Measurements from ENCODE around the gene ASIC5. TPM values are rescaled to one million over a fixed set of nuclear protein-coding genes. Genes with fewer than 3 reads are reported as not detected.
"Not testable (repeated sequence)": the region's sequence is repeated elsewhere in the genome, so short reads cannot be mapped to it uniquely, and the experiment has no call there.

ASIC5 gene
- total RNA-seq, 1 experiment from 2014 or later = not detected

DNA sequence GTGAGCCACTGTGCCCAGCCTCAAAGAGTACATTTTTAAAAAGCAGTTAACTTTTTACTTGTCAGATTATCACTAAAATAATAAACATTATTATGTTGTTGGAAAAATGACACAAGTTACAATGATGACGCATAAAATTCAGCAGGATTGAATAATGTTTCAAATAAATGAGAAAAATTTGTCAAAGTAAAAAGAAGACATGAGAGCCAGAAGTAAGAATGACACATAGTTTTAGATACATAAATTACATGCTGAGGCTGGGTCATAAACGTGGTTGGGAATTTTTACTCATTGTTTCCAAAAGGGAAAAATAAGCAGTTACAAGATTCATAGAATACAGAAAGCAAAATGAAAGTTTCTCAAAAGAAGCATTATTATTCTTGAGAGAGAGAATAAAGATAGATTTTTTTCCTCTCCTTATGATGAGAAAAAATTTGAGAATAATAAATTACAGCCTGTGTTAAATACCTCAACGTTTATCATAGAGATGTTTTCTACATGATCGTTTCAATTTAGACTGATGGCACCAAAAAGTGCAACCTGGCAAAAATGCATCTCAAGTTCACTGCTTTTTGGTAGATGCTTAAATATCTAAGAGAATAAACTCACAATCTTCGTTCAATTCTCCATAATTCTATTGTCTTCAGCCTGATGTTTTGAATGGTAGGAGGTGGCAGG, 66.8 kb downstream of the ASIC5 start:
- Histone ChIP-seq H3K27me3 (ENCODE audit: insufficient read depth, low read length) (no peaks in the 10 kb centered on the region), H4K5ac (ENCODE audit: insufficient read length, low read depth, low read length) (no peak overlapping the region), H2BK20ac (ENCODE audit: low read depth, low read length, poor library complexity, severe bottlenecking) (no peak overlapping the region), H3K23me2 (ENCODE audit: insufficient read length, low read depth, low read length, poor library complexity, severe bottlenecking) (no peaks in the 10 kb centered on the region), H4K20me1 (ENCODE audit: control insufficient read depth, insufficient read depth, insufficient read length) (no peaks in the 10 kb centered on the region), H3K14ac (ENCODE audit: insufficient read depth, low read length) (no peak overlapping the region), H2BK12ac (ENCODE audit: insufficient read length, low read depth, low read length) (no peak overlapping the region), H2AK5ac (ENCODE audit: insufficient read length, low read length) (no peak overlapping the region), H3K56ac (ENCODE audit: insufficient read length, low read depth, low read length) (no peak overlapping the region), H3K9ac (ENCODE audit: extremely low read depth, insufficient read length, low read length) (no peak overlapping the region), H3K9me3 (ENCODE audit: control insufficient read depth, low read depth, low read length) (no peaks in the 10 kb centered on the region), H3K4me2 (ENCODE audit: insufficient read depth, insufficient read length, low read length) (no peak overlapping the region), H3K27ac (ENCODE audit: insufficient read length, low read depth, low read length) (no peak overlapping the region), H3T11ph (ENCODE audit: low read length) (no peak overlapping the region), H4K8ac (replicated peaks; ENCODE audit: insufficient read length, low read depth, low read length) (no peak overlapping the region), H3K4ac (ENCODE audit: low read depth, low read length) (no peak overlapping the region), H3K79me2 (ENCODE audit: insufficient read depth, low read length) (no peaks in the 10 kb centered on the region), H3K23ac (ENCODE audit: insufficient read length, low read depth, low read length) (no peak overlapping the region), H3K18ac (ENCODE audit: insufficient read length, low read depth, low read length) (no peak overlapping the region), H2BK120ac (ENCODE audit: low read depth, low read length, poor library complexity, severe bottlenecking) (no peak overlapping the region), H2BK15ac (ENCODE audit: low read depth, low read length) (no peak overlapping the region), H3K79me1 (ENCODE audit: insufficient read depth, low read depth, low read length, poor library complexity, severe bottlenecking) (no peaks in the 10 kb centered on the region), H3K4me1 (ENCODE audit: insufficient read depth, low read length) (no peaks in the 10 kb centered on the region), H2AFZ (ENCODE audit: low read length) (no peak overlapping the region), H2BK5ac (ENCODE audit: insufficient read length, low read length) (no peak overlapping the region), H4K91ac (ENCODE audit: insufficient read length, low read depth, low read length) (no peak overlapping the region)
- no peaks in the 10 kb centered on the region for H3K36me3 Mint-ChIP-seq (ENCODE audit: insufficient read depth in 1 of 3, low read depth in 3 of 3)
- no CpG with 5 or more reads among the region's 5 CpGs for WGBS (ENCODE audit: extremely low coverage, insufficient read length, low lambda C conversion rate)
- H3K4me3 Mint-ChIP-seq = no peak overlapping the region
- H3K27me3 Mint-ChIP-seq (ENCODE audit: low read depth) = no peaks in the 10 kb centered on the region
- H3K27ac Mint-ChIP-seq = no peak overlapping the region
- no peak for DNase-seq
- no peaks in the 10 kb centered on the region for H3K9me3 Mint-ChIP-seq
- TF ChIP-seq, protein P1, sequence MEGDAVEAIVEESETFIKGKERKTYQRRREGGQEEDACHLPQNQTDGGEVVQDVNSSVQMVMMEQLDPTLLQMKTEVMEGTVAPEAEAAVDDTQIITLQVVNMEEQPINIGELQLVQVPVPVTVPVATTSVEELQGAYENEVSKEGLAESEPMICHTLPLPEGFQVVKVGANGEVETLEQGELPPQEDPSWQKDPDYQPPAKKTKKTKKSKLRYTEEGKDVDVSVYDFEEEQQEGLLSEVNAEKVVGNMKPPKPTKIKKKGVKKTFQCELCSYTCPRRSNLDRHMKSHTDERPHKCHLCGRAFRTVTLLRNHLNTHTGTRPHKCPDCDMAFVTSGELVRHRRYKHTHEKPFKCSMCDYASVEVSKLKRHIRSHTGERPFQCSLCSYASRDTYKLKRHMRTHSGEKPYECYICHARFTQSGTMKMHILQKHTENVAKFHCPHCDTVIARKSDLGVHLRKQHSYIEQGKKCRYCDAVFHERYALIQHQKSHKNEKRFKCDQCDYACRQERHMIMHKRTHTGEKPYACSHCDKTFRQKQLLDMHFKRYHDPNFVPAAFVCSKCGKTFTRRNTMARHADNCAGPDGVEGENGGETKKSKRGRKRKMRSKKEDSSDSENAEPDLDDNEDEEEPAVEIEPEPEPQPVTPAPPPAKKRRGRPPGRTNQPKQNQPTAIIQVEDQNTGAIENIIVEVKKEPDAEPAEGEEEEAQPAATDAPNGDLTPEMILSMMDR (conservative IDR thresholded peaks at IDR 0.05) = no peak
- H3K4me1 Mint-ChIP-seq = peaks cover 0 to 4% of the 10 kb centered on the region in 2 experiments; a peak in 2 of 4 replicates

DNA sequence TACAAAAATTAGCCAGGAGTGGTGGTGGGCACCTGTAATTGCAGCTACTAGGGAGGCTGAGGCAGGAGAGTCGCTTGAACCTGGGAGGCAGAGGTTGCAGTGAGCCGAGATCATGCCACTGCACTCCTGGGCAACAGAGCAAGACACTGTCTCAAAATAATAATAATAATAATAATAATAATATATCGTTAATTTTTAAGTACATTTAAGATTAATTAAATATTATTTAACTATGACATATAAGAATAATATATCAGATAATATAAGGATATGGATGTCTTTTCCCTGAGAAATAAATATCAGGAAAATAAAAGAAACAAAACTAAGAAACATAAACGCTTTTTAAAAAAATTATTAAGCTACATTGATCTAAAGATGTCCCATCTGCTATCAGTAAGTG, 68.5 kb downstream of the ASIC5 start:
- no CpG with 5 or more reads among the region's 4 CpGs for WGBS (ENCODE audit: extremely low coverage, insufficient read length, low lambda C conversion rate)
- not testable (repeated sequence) for H4K5ac ChIP-seq (ENCODE audit: insufficient read length, low read depth, low read length); H4K20me1 ChIP-seq (ENCODE audit: control insufficient read depth, insufficient read depth, insufficient read length); H3K9me3 ChIP-seq (ENCODE audit: control insufficient read depth, low read depth, low read length); H4K8ac ChIP-seq (replicated peaks; ENCODE audit: insufficient read length, low read depth, low read length); H3K23ac ChIP-seq (ENCODE audit: insufficient read length, low read depth, low read length); H3K4me1 Mint-ChIP-seq; H3K27me3 Mint-ChIP-seq (ENCODE audit: low read depth); H3K4me3 Mint-ChIP-seq; H3K79me2 ChIP-seq (ENCODE audit: insufficient read depth, low read length); H3K14ac ChIP-seq (ENCODE audit: insufficient read depth, low read length); H3K9me3 Mint-ChIP-seq; H3K4me2 ChIP-seq (ENCODE audit: insufficient read depth, insufficient read length, low read length); H2BK5ac ChIP-seq (ENCODE audit: insufficient read length, low read length); H2AFZ ChIP-seq (ENCODE audit: low read length); H2BK15ac ChIP-seq (ENCODE audit: low read depth, low read length); H4K91ac ChIP-seq (ENCODE audit: insufficient read length, low read depth, low read length); H3K9ac ChIP-seq (ENCODE audit: extremely low read depth, insufficient read length, low read length); H2BK12ac ChIP-seq (ENCODE audit: insufficient read length, low read depth, low read length); H3K4ac ChIP-seq (ENCODE audit: low read depth, low read length); H3K27ac ChIP-seq (ENCODE audit: insufficient read length, low read depth, low read length); H3K4me1 ChIP-seq (ENCODE audit: insufficient read depth, low read length); H2BK20ac ChIP-seq (ENCODE audit: low read depth, low read length, poor library complexity, severe bottlenecking); H3T11ph ChIP-seq (ENCODE audit: low read length); H3K27ac Mint-ChIP-seq; H3K36me3 Mint-ChIP-seq (ENCODE audit: insufficient read depth in 1 of 3, low read depth in 3 of 3); DNase-seq; H3K56ac ChIP-seq (ENCODE audit: insufficient read length, low read depth, low read length); H3K79me1 ChIP-seq (ENCODE audit: insufficient read depth, low read depth, low read length, poor library complexity, severe bottlenecking); H3K18ac ChIP-seq (ENCODE audit: insufficient read length, low read depth, low read length); H2AK5ac ChIP-seq (ENCODE audit: insufficient read length, low read length); H3K27me3 ChIP-seq (ENCODE audit: insufficient read depth, low read length); H3K23me2 ChIP-seq (ENCODE audit: insufficient read length, low read depth, low read length, poor library complexity, severe bottlenecking); H2BK120ac ChIP-seq (ENCODE audit: low read depth, low read length, poor library complexity, severe bottlenecking)
